Skeletal muscle satellite cell (primary cell): Measurements from ENCODE around the gene KCNK1.
"Not testable (repeated sequence)": the region's sequence is repeated elsewhere in the genome, so short reads cannot be mapped to it uniquely, and the experiment has no call there.

Experiments used
- H3K27me3 ChIP-seq: 2 replicates; pipeline ENCODE4 v1.7.0; 2013; ENCODE audit warnings: low read length; ENCODE audit not compliant: control insufficient read depth, insufficient read depth
- H3K36me3 ChIP-seq: 2 replicates; pipeline ENCODE4 v1.7.0; 2013; ENCODE audit warnings: mild to moderate bottlenecking, control low read depth, low read length; ENCODE audit not compliant: insufficient read depth
- H3K4me1 ChIP-seq: 2 replicates; pipeline ENCODE4 v1.7.0; 2013; ENCODE audit warnings: low read length; ENCODE audit not compliant: control insufficient read depth, insufficient read depth
- H3K4me2 ChIP-seq: 2 replicates; pipeline ENCODE4 v1.7.0; 2013; ENCODE audit warnings: mild to moderate bottlenecking, low read length
- H3K4me3 ChIP-seq: 2 replicates; pipeline ENCODE4 v1.7.0; 2013; ENCODE audit warnings: low read length
- H3K9ac ChIP-seq: 2 replicates; pipeline ENCODE4 v1.7.0; 2013; ENCODE audit warnings: mild to moderate bottlenecking, low read depth, low read length, moderate library complexity
- H3K9me3 ChIP-seq: replicated peaks from 2 replicates; pipeline ENCODE4 v1.7.0; 2013; ENCODE audit warnings: mild to moderate bottlenecking, control low read depth, low read length

Gene KCNK1

GRCh38 chr1:233659495-233659894, 45.6 kb downstream of the KCNK1 start:
- H3K4me3 ChIP-seq = no peak overlapping the region
- H3K27me3 ChIP-seq = no peaks in the 10 kb centered on the region
- H3K36me3 ChIP-seq = no peaks in the 10 kb centered on the region
- H3K4me1 ChIP-seq = no peaks in the 10 kb centered on the region
- H3K9ac ChIP-seq = no peak overlapping the region
- H3K4me2 ChIP-seq = no peak overlapping the region
- H3K9me3 ChIP-seq = no peaks in the 10 kb centered on the region

GRCh38 chr1:233661376-233662159, 47.7 kb downstream of the KCNK1 start:
- no peaks in the 10 kb centered on the region for H3K9me3 ChIP-seq
- no peak overlapping the region for H3K4me3 ChIP-seq
- H3K4me1 ChIP-seq = no peaks in the 10 kb centered on the region
- H3K4me2 ChIP-seq = no peak overlapping the region
- H3K27me3 ChIP-seq = no peaks in the 10 kb centered on the region
- H3K9ac ChIP-seq = no peak overlapping the region
- H3K36me3 ChIP-seq = no peaks in the 10 kb centered on the region

- H3K4me1 ChIP-seq = no peaks in the 10 kb centered on the region
- no peak overlapping the region for H3K4me2 ChIP-seq
- no peaks in the 10 kb centered on the region for H3K9me3 ChIP-seq
- H3K36me3 ChIP-seq = no peaks in the 10 kb centered on the region
- H3K4me3 ChIP-seq = no peak overlapping the region
- H3K27me3 ChIP-seq = no peaks in the 10 kb centered on the region
- no peak overlapping the region for H3K9ac ChIP-seq
Measured at GRCh38 chr1:233662575-233663304, 48.8 kb downstream of the KCNK1 start.

GRCh38 chr1:233664253-233664652, 50.3 kb downstream of the KCNK1 start:
- Histone ChIP-seq H3K4me1 (no peaks in the 10 kb centered on the region), H3K4me3 (no peak overlapping the region), H3K27me3 (no peaks in the 10 kb centered on the region), H3K36me3 (no peaks in the 10 kb centered on the region), H3K9me3 (no peaks in the 10 kb centered on the region), H3K9ac (no peak overlapping the region), H3K4me2 (no peak overlapping the region)

- no peak overlapping the region for H3K9ac ChIP-seq
Measured at GRCh38 chr1:233664804-233665574, 51.1 kb downstream of the KCNK1 start.

GRCh38 chr1:233665575-233666270, 51.8 kb downstream of the KCNK1 start:
- Histone ChIP-seq H3K36me3 (no peaks in the 10 kb centered on the region), H3K9me3 (no peaks in the 10 kb centered on the region), H3K27me3 (no peaks in the 10 kb centered on the region), H3K4me3 (no peak overlapping the region), H3K4me2 (no peak overlapping the region), H3K4me1 (no peaks in the 10 kb centered on the region), H3K9ac (no peak overlapping the region)

More at GRCh38 chr1:233664804-233665574, 51.1 kb downstream of the KCNK1 start:
- no peaks in the 10 kb centered on the region for H3K9me3 ChIP-seq
- H3K4me1 ChIP-seq = no peaks in the 10 kb centered on the region
- no peaks in the 10 kb centered on the region for H3K27me3 ChIP-seq
- H3K36me3 ChIP-seq = no peaks in the 10 kb centered on the region
- H3K4me3 ChIP-seq = no peak overlapping the region
- no peak overlapping the region for H3K4me2 ChIP-seq

GRCh38 chr1:233667741-233668140, 53.8 kb downstream of the KCNK1 start:
- Histone ChIP-seq H3K9ac (no peak overlapping the region), H3K36me3 (no peaks in the 10 kb centered on the region), H3K9me3 (no peaks in the 10 kb centered on the region), H3K4me2 (no peak overlapping the region), H3K27me3 (no peaks in the 10 kb centered on the region), H3K4me1 (no peaks in the 10 kb centered on the region), H3K4me3 (no peak overlapping the region)

GRCh38 chr1:233668146-233668724, 54.3 kb downstream of the KCNK1 start:
- H3K36me3 ChIP-seq = no peaks in the 10 kb centered on the region
- no peaks in the 10 kb centered on the region for H3K27me3 ChIP-seq
- no peaks in the 10 kb centered on the region for H3K9me3 ChIP-seq
- no peak overlapping the region for H3K9ac ChIP-seq
- no peaks in the 10 kb centered on the region for H3K4me1 ChIP-seq
- H3K4me3 ChIP-seq = no peak overlapping the region
- no peak overlapping the region for H3K4me2 ChIP-seq

GRCh38 chr1:233668725-233669294, 54.9 kb downstream of the KCNK1 start:
- H3K4me3 ChIP-seq = no peak overlapping the region
- no peaks in the 10 kb centered on the region for H3K36me3 ChIP-seq
- H3K4me1 ChIP-seq = no peaks in the 10 kb centered on the region
- no peak overlapping the region for H3K9ac ChIP-seq
- no peaks in the 10 kb centered on the region for H3K27me3 ChIP-seq
- no peak overlapping the region for H3K4me2 ChIP-seq
- no peaks in the 10 kb centered on the region for H3K9me3 ChIP-seq

GRCh38 chr1:233670363-233670762, 56.5 kb downstream of the KCNK1 start:
- H3K9ac ChIP-seq, H3K9me3 ChIP-seq, H3K36me3 ChIP-seq, H3K4me1 ChIP-seq, H3K4me3 ChIP-seq, H3K27me3 ChIP-seq, H3K4me2 ChIP-seq: not testable (repeated sequence)
